ENCODE results near the gene ACSL6.

ACSL6 gene

DNA sequence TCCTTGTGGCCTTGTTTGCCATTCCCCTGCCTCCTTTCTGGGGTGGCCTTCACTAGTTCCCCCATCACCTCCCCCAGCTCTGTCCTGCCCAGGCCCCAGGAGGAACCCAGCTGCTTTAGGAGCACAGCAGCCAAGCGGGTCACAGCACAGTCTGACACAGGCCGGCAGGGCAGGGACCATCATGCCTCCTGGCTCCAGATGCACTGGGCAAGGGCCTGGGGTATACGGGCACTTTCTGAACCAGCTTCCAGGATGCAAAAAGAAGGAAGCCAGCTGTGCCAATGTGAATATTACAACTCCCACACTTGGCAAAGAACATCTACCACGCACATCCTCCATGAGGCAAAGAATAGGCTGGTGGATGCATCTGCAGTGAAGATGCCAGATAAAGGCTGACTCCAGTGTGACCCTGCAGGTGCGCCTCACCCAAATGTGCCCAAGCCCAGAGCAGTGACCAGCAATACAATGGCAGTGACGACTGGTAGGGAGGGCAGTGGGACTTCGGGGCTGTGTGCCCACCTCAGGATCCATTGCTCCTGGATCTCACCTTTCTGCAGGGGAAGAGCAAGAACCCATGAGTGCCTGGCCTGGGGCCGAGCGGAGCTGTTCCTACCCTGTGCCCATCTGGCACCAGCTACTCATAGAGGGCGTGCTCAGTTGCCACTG lies 42.7 kb upstream of the ACSL6 start:
- DNase-seq (ENCODE audit: low read depth, low spot score), result no peak
- ChIA-PET CTCF (interaction anchor here (1.1 to 6.3 kb wide), 3 partner anchors 9 to 465 kb away, joined by 3 to 61 read pairs (median 8); partner anchors contain the start of gene IL3), POLR2A (no interaction called here)
- no peak overlapping the region for H3K4me3 ChIP-seq (ENCODE audit: low read depth, low read length)
- TF ChIP-seq, protein P1, sequence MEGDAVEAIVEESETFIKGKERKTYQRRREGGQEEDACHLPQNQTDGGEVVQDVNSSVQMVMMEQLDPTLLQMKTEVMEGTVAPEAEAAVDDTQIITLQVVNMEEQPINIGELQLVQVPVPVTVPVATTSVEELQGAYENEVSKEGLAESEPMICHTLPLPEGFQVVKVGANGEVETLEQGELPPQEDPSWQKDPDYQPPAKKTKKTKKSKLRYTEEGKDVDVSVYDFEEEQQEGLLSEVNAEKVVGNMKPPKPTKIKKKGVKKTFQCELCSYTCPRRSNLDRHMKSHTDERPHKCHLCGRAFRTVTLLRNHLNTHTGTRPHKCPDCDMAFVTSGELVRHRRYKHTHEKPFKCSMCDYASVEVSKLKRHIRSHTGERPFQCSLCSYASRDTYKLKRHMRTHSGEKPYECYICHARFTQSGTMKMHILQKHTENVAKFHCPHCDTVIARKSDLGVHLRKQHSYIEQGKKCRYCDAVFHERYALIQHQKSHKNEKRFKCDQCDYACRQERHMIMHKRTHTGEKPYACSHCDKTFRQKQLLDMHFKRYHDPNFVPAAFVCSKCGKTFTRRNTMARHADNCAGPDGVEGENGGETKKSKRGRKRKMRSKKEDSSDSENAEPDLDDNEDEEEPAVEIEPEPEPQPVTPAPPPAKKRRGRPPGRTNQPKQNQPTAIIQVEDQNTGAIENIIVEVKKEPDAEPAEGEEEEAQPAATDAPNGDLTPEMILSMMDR (IDR thresholded peaks at IDR 0.05; ENCODE audit: insufficient read depth, low read length, missing control alignments), result no peak

DNA sequence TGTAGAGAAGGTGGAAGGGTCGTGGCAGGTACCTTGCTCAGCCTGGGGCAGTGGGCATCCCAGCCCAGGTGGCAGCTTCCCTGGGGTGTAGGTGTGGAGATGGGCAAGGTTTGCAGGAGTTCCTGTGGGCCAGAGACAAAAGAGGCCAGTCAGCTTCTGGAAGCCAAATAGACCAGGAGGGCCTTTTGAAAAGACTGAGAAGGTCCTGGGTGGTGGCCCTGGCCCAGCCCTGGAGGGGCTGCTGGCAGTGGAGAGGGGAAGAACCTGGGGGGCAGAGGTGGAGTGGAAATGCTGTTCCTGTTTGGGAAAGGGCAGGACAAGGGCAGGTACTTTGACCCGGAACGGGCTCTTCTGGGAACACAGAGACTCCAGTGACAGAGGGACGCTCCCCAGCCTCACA lies 42.0 kb upstream of the ACSL6 start:
- TF ChIP-seq, protein P1 (IDR thresholded peaks at IDR 0.05; ENCODE audit: insufficient read depth, low read length, missing control alignments), result no peak
- CTCF ChIA-PET, result interaction anchor here (1.1 to 6.3 kb wide), 3 partner anchors 10 to 464 kb away, joined by 3 to 61 read pairs (median 8); partner anchors contain the start of gene IL3
- no peak overlapping the region for H3K4me3 ChIP-seq (ENCODE audit: low read depth, low read length)
- no peak for DNase-seq (ENCODE audit: low read depth, low spot score)
- POLR2A ChIA-PET, result no interaction called here

DNA sequence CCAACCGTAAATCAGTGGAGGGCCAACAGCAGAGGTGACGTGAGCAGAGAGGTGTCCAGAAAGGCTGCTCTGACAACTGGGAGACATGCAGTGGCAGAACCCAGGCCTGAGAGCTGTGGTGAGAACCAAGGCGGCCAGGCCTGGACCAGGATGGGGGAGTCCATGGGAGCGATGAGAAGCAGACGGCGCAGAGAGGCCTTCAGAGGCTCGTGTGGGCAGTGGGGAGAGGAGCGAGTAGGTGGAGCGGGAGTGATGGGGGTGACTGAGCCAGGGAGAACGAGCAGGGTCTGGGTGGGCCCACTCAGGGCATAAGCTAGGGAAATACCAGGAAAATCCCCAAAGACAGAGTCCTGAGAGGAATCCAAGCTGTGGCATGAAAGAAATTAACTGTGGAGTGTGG lies 41.1 kb upstream of the ACSL6 start:
- POLR2A ChIA-PET, result no interaction called here
- DNase-seq (ENCODE audit: low read depth, low spot score), result no peak
- TF ChIP-seq, protein P1 (IDR thresholded peaks at IDR 0.05; ENCODE audit: insufficient read depth, low read length, missing control alignments), result no peak
- CTCF ChIA-PET, result interaction anchor here (1.6 to 6.3 kb wide), 2 partner anchors 11 to 463 kb away, joined by 8 to 61 read pairs; partner anchors contain the start of gene IL3
- no peak overlapping the region for H3K4me3 ChIP-seq (ENCODE audit: low read depth, low read length)

DNA sequence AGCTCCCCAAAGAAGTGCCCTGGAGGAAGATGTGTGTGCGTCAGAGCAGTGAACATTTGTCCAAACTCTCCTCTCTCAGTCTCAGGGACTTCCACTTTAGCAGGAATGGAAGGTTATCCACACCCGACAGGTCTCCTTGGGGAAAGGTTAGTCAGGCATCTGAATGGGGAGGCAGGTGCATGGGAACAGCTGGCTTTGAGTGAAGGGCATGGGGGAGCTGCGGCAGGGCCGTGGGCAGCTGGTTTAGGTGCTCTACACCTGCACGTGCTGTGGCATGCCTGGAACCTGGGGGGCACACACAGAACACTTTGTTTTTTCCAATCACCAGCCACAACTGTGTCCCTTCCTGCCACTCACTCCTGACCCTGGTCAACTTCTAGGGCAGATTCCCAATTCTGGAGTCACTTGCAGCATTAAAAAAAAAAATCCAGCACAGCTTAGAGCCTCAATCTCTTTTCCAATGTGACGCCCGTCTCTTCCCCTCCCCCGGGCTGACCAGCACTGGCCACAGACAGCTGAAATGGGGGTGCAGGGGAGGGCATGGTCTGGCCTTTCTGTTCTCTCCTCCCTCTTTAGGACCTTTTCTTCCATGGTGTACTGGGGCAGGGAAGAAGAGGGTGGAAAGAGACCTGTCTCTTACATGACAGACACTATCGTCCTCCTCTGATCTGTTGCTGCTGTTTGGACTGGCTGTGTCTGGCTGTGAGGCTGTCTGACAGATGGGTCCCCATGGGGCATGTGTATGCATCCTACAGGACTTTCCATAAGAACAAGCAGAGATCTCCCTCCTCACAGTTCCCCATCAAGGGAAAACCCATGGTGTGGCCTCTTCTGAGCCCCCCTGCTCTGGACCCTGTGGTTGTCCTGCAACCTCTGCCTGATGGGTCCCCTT lies 39.4 kb upstream of the ACSL6 start:
- no peak for DNase-seq (ENCODE audit: low read depth, low spot score)
- H3K4me3 ChIP-seq (ENCODE audit: low read depth, low read length), result no peak overlapping the region
- CTCF ChIA-PET, result interaction anchor here (3.2 to 6.3 kb wide), 2 partner anchors 12 kb away, joined by 21 to 61 read pairs; partner anchors contain the start of gene IL3
- TF ChIP-seq, protein P1 (IDR thresholded peaks at IDR 0.05; ENCODE audit: insufficient read depth, low read length, missing control alignments), result no peak
- POLR2A ChIA-PET, result no interaction called here

DNA sequence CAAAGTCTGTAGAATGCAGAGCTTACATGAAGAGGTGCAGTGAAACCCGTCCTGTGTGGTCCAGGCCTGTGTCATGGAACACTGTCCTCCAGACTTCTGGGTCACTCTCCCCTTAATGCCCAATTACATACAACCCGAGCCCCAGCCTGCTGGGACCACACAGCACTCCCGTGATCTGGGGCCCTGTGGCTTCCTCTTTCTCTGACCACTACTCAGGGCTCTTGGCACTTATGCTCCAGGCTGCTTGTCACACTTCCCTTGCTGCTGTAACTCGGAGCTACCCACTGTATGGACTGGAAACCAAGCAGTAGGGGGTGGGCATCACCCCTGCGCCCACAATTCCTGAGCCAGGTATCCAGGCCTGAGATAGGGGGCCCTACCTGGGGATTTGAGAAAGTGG lies 38.7 kb upstream of the ACSL6 start:
- ChIA-PET POLR2A (no interaction called here), CTCF (interaction anchor here (3.2 kb wide), 1 partner anchor 13 kb away, joined by 21 read pairs; no protein-coding TSS in a partner anchor)
- no peak for DNase-seq (ENCODE audit: low read depth, low spot score)
- TF ChIP-seq, protein P1 (IDR thresholded peaks at IDR 0.05; ENCODE audit: insufficient read depth, low read length, missing control alignments), result no peak
- H3K4me3 ChIP-seq (ENCODE audit: low read depth, low read length), result no peak overlapping the region

DNA sequence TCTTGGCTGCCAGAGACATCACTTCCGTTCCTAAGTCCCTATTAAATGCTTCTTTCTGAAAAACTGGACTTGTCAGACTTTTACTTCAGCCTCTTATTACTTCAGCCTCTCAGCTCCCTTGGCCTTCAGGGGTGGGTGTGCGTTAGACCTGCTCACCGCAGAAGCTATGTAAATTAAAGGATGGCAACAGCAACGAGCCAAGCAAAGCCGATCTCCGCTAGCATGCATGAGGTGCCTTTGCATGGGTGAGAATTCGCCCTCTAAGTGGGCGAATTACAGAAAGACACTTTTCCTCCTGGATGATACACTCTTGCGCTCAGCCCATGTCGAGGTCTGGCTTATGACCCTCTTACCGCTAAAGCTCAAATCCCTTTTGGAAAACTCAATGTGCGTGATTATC lies 38.1 kb upstream of the ACSL6 start:
- TF ChIP-seq, protein P1 (IDR thresholded peaks at IDR 0.05; ENCODE audit: insufficient read depth, low read length, missing control alignments), result no peak
- no peak for DNase-seq (ENCODE audit: low read depth, low spot score)

More for the DNA sequence above, 38.1 kb upstream of the ACSL6 start:
- POLR2A ChIA-PET, result no interaction called here
- CTCF ChIA-PET, result interaction anchor here (1.3 to 3.2 kb wide), 2 partner anchors 13 to 39 kb away, joined by 3 to 21 read pairs; no protein-coding TSS in a partner anchor
- no peak overlapping the region for H3K4me3 ChIP-seq (ENCODE audit: low read depth, low read length)
